ENCODE results near the gene DPP10.

The DPP10 gene

GRCh38 chr2:114610677-114611076 is 168.2 kb downstream of the DPP10 start:
- peak; percentile 56 for DNase-seq

GRCh38 chr2:114614592-114614991 is 172.2 kb downstream of the DPP10 start:
- peak; percentile 50 for DNase-seq

GRCh38 chr2:114628481-114628880 is 186.0 kb downstream of the DPP10 start:
- no peak for DNase-seq

GRCh38 chr2:114631146-114631545 is 188.7 kb downstream of the DPP10 start:
- no peak for DNase-seq

GRCh38 chr2:114642166-114642770 is 199.8 kb downstream of the DPP10 start:
- DNase-seq, result no peak

GRCh38 chr2:114642988-114643553 is 200.6 kb downstream of the DPP10 start:
- no peak for DNase-seq

GRCh38 chr2:114651933-114652332 is 209.5 kb downstream of the DPP10 start:
- DNase-seq, result no peak

GRCh38 chr2:114659880-114660279 is 217.4 kb downstream of the DPP10 start:
- DNase-seq, result no peak

- DNase-seq, result no peak
These were observed 219.8 kb downstream of the DPP10 start for GRCh38 chr2:114661971-114662939.

- no peak for DNase-seq
These were observed 226.0 kb downstream of the DPP10 start for GRCh38 chr2:114668415-114668814.

GRCh38 chr2:114683251-114683650 is 240.8 kb downstream of the DPP10 start:
- DNase-seq, result no peak

GRCh38 chr2:114684403-114684802 is 242.0 kb downstream of the DPP10 start:
- no peak for DNase-seq

- no peak for DNase-seq
These were observed 242.7 kb downstream of the DPP10 start for GRCh38 chr2:114685102-114685501.

GRCh38 chr2:114688241-114688640 is 245.8 kb downstream of the DPP10 start:
- no peak for DNase-seq

- no peak for DNase-seq
These were observed 256.1 kb downstream of the DPP10 start for GRCh38 chr2:114698520-114698919.

GRCh38 chr2:114699423-114699944 is 257.0 kb downstream of the DPP10 start:
- DNase-seq, result no peak

GRCh38 chr2:114700440-114700839 is 258.0 kb downstream of the DPP10 start:
- DNase-seq, result no peak

- no peak for DNase-seq
These were observed 267.8 kb downstream of the DPP10 start for GRCh38 chr2:114709936-114710850.

GRCh38 chr2:114714313-114714712 is 271.9 kb downstream of the DPP10 start:
- peak; percentile 2 for DNase-seq

GRCh38 chr2:114717049-114717448 is 274.6 kb downstream of the DPP10 start:
- DNase-seq, result no peak

- DNase-seq, result no peak
These were observed 282.0 kb downstream of the DPP10 start for GRCh38 chr2:114724454-114724853.

- DNase-seq, result no peak
These were observed 284.6 kb downstream of the DPP10 start for GRCh38 chr2:114727012-114727411.

- no peak for DNase-seq
These were observed 285.9 kb downstream of the DPP10 start for GRCh38 chr2:114728372-114728771.
